AG04450 (cell line): ENCODE measurements around the gene POU2AF2. TPM values are rescaled to one million over a fixed set of nuclear protein-coding genes. Genes with fewer than 3 reads are reported as not detected.
A peak's percentile ranks its signal among the peaks of the same experiment; 100 is the strongest.

Experiments
- CTCF ChIA-PET: fragments of 300-600, 350-600 bp; formaldehyde crosslinking; extraction: SDS; loops from one replicate; lab custom pipeline; 2022; ENCODE audit warnings: antibody characterized with exemption, inconsistent platforms; lab: Charles Lee
- POLR2A ChIA-PET: fragments of 350-600 bp; formaldehyde crosslinking; extraction: SDS; loops from one replicate; lab custom pipeline; 2021; ENCODE audit warnings: antibody characterized with exemption, inconsistent platforms; lab: Yijun Ruan, JAX
- DNase-seq: peaks from one replicate; pipeline ENCODE4 v3.0.0-alpha.2; 2011; ENCODE audit warnings: low read depth, low spot score
- H3K27ac ChIP-seq: one replicate; pipeline ENCODE4 v1.5.1; 2012; ENCODE audit warnings: low read depth, low read length, control low read depth
- H3K27me3 ChIP-seq: one replicate; pipeline ENCODE4 v1.6.0; 2012; ENCODE audit warnings: low read length; ENCODE audit not compliant: control insufficient read depth, insufficient read depth
- H3K4me3 ChIP-seq: 2 replicates; pipeline ENCODE4 v1.5.1; 2011; ENCODE audit warnings: mild to moderate bottlenecking, low read depth, low read length, control low read depth
- H3K9me3 ChIP-seq: 2 replicates; pipeline ENCODE4 v1.5.1; 2012; ENCODE audit warnings: low read length; ENCODE audit not compliant: control insufficient read depth, insufficient read depth
- CTCF ChIP-seq: IDR thresholded peaks from 2 replicates; pipeline ENCODE4 v1.5.1; 2011; ENCODE audit warnings: low read depth, low read length, control low read depth, inconsistent platforms
- polyA plus RNA-seq: library from polyadenylated mRNA; depleted of rRNA; stranded (reverse); fragments of >200 nt; gene quantifications from 2 replicates; pipeline ENCODE4 v1.2.3, GENCODE V29; 2011

POU2AF2 gene
- polyA plus RNA-seq, 1 experiment: not detected

GRCh38 chr11:111327908-111328624 lies 82.5 kb downstream of the POU2AF2 start:
- H3K4me3 ChIP-seq: no peak overlapping the region
- no peaks in the 10 kb centered on the region for H3K9me3 ChIP-seq
- peaks cover 8% of the 10 kb centered on the region for H3K27me3 ChIP-seq
- DNase-seq: no peak
- CTCF ChIA-PET: no interaction called here
- POLR2A ChIA-PET: no interaction called here
- no peak for TF ChIP-seq CTCF
- no peak overlapping the region for H3K27ac ChIP-seq

GRCh38 chr11:111329306-111330204 lies 84.0 kb downstream of the POU2AF2 start:
- Histone ChIP-seq H3K4me3 (no peak overlapping the region), H3K9me3 (no peaks in the 10 kb centered on the region), H3K27me3 (peaks cover 7% of the 10 kb centered on the region), H3K27ac (no peak overlapping the region)
- no peak for DNase-seq
- ChIA-PET CTCF (interaction anchor here (0.6 to 0.7 kb wide), 2 partner anchors 88 to 1306 kb away, joined by 3 read pairs; no protein-coding TSS in a partner anchor), POLR2A (no interaction called here)
- TF ChIP-seq CTCF: no peak

- peaks cover 6% of the 10 kb centered on the region for H3K27me3 ChIP-seq
- TF ChIP-seq CTCF: no peak
- ChIA-PET POLR2A (interaction anchor here (0.6 kb wide), 1 partner anchor 271 kb away, joined by 3 read pairs; no protein-coding TSS in a partner anchor), CTCF (no interaction called here)
- H3K27ac ChIP-seq: no peak overlapping the region
- no peak for DNase-seq
- H3K4me3 ChIP-seq: no peak overlapping the region
- H3K9me3 ChIP-seq: no peaks in the 10 kb centered on the region
Observed at GRCh38 chr11:111330234-111330893, 84.8 kb downstream of the POU2AF2 start.

GRCh38 chr11:111331711-111332479 lies 86.4 kb downstream of the POU2AF2 start:
- Histone ChIP-seq H3K27me3 (peaks cover 11% of the 10 kb centered on the region), H3K9me3 (no peaks in the 10 kb centered on the region), H3K4me3 (no peak overlapping the region), H3K27ac (peak overlapping the region; percentile 31)
- DNase-seq: no peak
- ChIA-PET POLR2A (no interaction called here), CTCF (interaction anchor here (0.6 kb wide), 1 partner anchor 500 kb away, joined by 3 read pairs; no protein-coding TSS in a partner anchor)
- TF ChIP-seq CTCF: no peak
